Psoas muscle (tissue), 8 donors: ENCODE results near the gene TLE4. TPM values are rescaled to one million over a fixed set of nuclear protein-coding genes. Genes with fewer than 3 reads are reported as not detected.
A peak's percentile ranks its signal among the peaks of the same experiment; 100 is the strongest.

Source experiments
- ATAC-seq, 4 donors: fragments of 200-7000 bp; cut with Tn5 transposase; one replicate each; pipeline ENCODE4 v1.9.1; 2020; ENCODE audit warnings: moderate library complexity in 3 of 4, mild to moderate bottlenecking in 2 of 4
- DNase-seq, 2 donors: peaks; one replicate each; pipeline ENCODE4 v3.0.0-alpha.2; 2020
- H3K27ac ChIP-seq: fragments of 200-600 bp; one replicate; pipeline ENCODE4 v1.8.0; 2022
- H3K27me3 ChIP-seq, 3 donors: fragments of 200-600 bp in 1 of 3; one replicate each; pipeline versions ENCODE4 v1.6.1 to v1.8.0; 2013 to 2022; ENCODE audit warnings: low read length in 2 of 3, mild to moderate bottlenecking in 2 of 3, moderate library complexity in 1 of 3; ENCODE audit not compliant: insufficient read depth in 3 of 3
- H3K36me3 ChIP-seq, 2 donors: fragments of 200-600 bp in 1 of 2; one replicate each; pipeline versions ENCODE4 v1.6.1 to v1.8.0; 2013 to 2022; ENCODE audit warnings: low read depth in 1 of 2, mild to moderate bottlenecking in 1 of 2, moderate library complexity in 1 of 2; ENCODE audit not compliant: insufficient read depth in 1 of 2
- H3K4me1 ChIP-seq: fragments of 200-600 bp; one replicate; pipeline ENCODE4 v1.8.0; 2022
- H3K4me3 ChIP-seq: fragments of 200-600 bp; one replicate; pipeline ENCODE4 v1.8.0; 2022; ENCODE audit warnings: mild to moderate bottlenecking
- H3K9me3 ChIP-seq: fragments of 200-600 bp; one replicate; pipeline ENCODE4 v1.8.0; 2022
- CTCF ChIP-seq: fragments of 200-600 bp; IDR thresholded peaks from one replicate; pipeline ENCODE4 v1.8.0; 2022; ENCODE audit warnings: antibody characterized with exemption
- WGBS, 3 donors: extraction: QIAGEN DNeasy Blood & Tissue Kit; methylation state at CpG; one replicate each; pipeline versions ENCODE4 v1.1.6 to v1.1.7; 2013; 5-methylcytosine and 5-hydroxymethylcytosine counted together
- intact Hi-C, 2 donors: fragments of 100-400 bp; cut with DNase I; formaldehyde crosslinking; loops; one replicate each; pipeline versions ENCODE4 v1.11.0 to v1.14.2; 2022
- polyA plus RNA-seq, 3 donors: library from polyadenylated mRNA; stranded (reverse); fragments of 200-250 nt; gene quantifications; one replicate each; pipeline ENCODE4 v1.2.3, GENCODE V29; 2013
- total RNA-seq, 4 donors: library from RNA; stranded (reverse); fragmentation: NEBNext Ultra II Directional in 2 of 4; extraction: Animal tissue kit (Norgen Biotek cat#: 25700) in 2 of 4; gene quantifications; one replicate each; pipeline versions ENCODE4 v1.2.1 to v1.2.4, GENCODE V29; 2021 to 2023
- donor health status: healthy with polysubstance abuse.
- donor health status: DM: no; HTN: no; CAD: no; lungs with moderate emphysema.
- donor health status: Bipolar disorder and iron deficiency.
- donor health status: healthy.
- donor health status: DM: yes; HTN: yes; CAD: no.
- donor health status: DM: no; HTN: no; CAD: no.
- donor health status: DM: no; HTN: no; CAD: no.
- donor health status: DM: yes; HTN: yes; CAD: no.

Gene TLE4
- total and polyA plus RNA-seq, 7 donors, result 5.1 to 51.9 (median 18.5) TPM

GRCh38 chr9:79577969-79578723 lies 6.4 kb downstream of the TLE4 start:
- intact Hi-C loops, result loop anchor here (5.0 to 10.0 kb wide), 5 partner anchors 34 to 397 kb away; no protein-coding TSS in a partner anchor

GRCh38 chr9:79578891-79579290 lies 7.1 kb downstream of the TLE4 start:
- TF ChIP-seq CTCF, result no peak
- peaks cover 95% of the 10 kb centered on the region for H3K4me1 ChIP-seq

More at GRCh38 chr9:79577969-79578723, 6.4 kb downstream of the TLE4 start:
- peaks cover 87% of the 10 kb centered on the region for H3K4me1 ChIP-seq
- DNase-seq, result no peak
- H3K4me3 ChIP-seq, result peak overlapping the region; percentile 43
- no peaks in the 10 kb centered on the region for H3K27me3 ChIP-seq
- H3K36me3 ChIP-seq, result peaks cover 0 to 6% of the 10 kb centered on the region in 2 donors
- H3K9me3 ChIP-seq, result no peaks in the 10 kb centered on the region
- ATAC-seq, result no peak
- peak overlapping the region; percentile 13 for H3K27ac ChIP-seq
- TF ChIP-seq CTCF, result no peak
- WGBS, 3 donors, result 37 to 63% (median 43%) methylated on average over 8 of the region's 8 CpGs

GRCh38 chr9:79579624-79580023 lies 7.9 kb downstream of the TLE4 start:
- Histone ChIP-seq H3K9me3 (no peaks in the 10 kb centered on the region), H3K27me3 (no peaks in the 10 kb centered on the region), H3K4me3 (no peak overlapping the region), H3K4me1 (peaks cover 93% of the 10 kb centered on the region), H3K27ac (no peak overlapping the region), H3K36me3 (peaks cover 0 to 6% of the 10 kb centered on the region in 2 donors)
- 90 to 96% (median 93%) methylated on average over 2 of the region's 2 CpGs for WGBS, 3 donors
- DNase-seq (no peak), ATAC-seq (no peak)
- intact Hi-C loops, result loop anchor here (5.0 to 10.0 kb wide), 5 partner anchors 33 to 395 kb away; no protein-coding TSS in a partner anchor
- TF ChIP-seq CTCF, result no peak

More at GRCh38 chr9:79578891-79579290, 7.1 kb downstream of the TLE4 start:
- no peak overlapping the region for H3K27ac ChIP-seq
- peaks cover 0 to 6% of the 10 kb centered on the region in 2 donors for H3K36me3 ChIP-seq
- no peak for DNase-seq
- H3K27me3 ChIP-seq, result no peaks in the 10 kb centered on the region
- peak overlapping the region; percentile 43 for H3K4me3 ChIP-seq
- no peak for ATAC-seq
- intact Hi-C loops, result loop anchor here (5.0 to 10.0 kb wide), 5 partner anchors 33 to 396 kb away; no protein-coding TSS in a partner anchor
- no peaks in the 10 kb centered on the region for H3K9me3 ChIP-seq
- 31 to 59% (median 53%) methylated on average over 1 of the region's 1 CpG for WGBS, 3 donors

- intact Hi-C loops, result no loop called here
- DNase-seq (no peak), ATAC-seq (no peak)
- Histone ChIP-seq H3K27ac (no peak overlapping the region), H3K9me3 (no peaks in the 10 kb centered on the region), H3K4me1 (peaks cover 93% of the 10 kb centered on the region), H3K36me3 (peaks cover 0 to 6% of the 10 kb centered on the region in 2 donors), H3K27me3 (no peaks in the 10 kb centered on the region), H3K4me3 (no peak overlapping the region)
- WGBS, 3 donors, result 57 to 87% (median 60%) methylated on average over 7 of the region's 7 CpGs
- no peak for TF ChIP-seq CTCF
These were observed 8.3 kb downstream of the TLE4 start for GRCh38 chr9:79580055-79580454.
